Measurements from ENCODE around the gene DMKN.
"Not testable (repeated sequence)": the region's sequence is repeated elsewhere in the genome, so short reads cannot be mapped to it uniquely, and the experiment has no call there.

The DMKN gene

GRCh38 chr19:35476149-35476548, 37.3 kb downstream of the DMKN start:
- Histone ChIP-seq H3K27me3 (replicated peaks) (no peaks in the 10 kb centered on the region), H3K36me3 (replicated peaks) (no peaks in the 10 kb centered on the region), H3K4me3 (ENCODE audit: low read depth, low read length) (no peak overlapping the region), H3K27ac (no peak overlapping the region)
- peak; percentile 15 for TF ChIP-seq CTCF (IDR thresholded peaks at IDR 0.05; ENCODE audit: low read depth, low read length, missing control alignments)
- in situ Hi-C loops (cut with HindIII; ENCODE audit: low pct_ligation_motif_present, low sequenced_read_pairs) = no loop called here
- no peak for DNase-seq

GRCh38 chr19:35474594-35474993, 38.9 kb downstream of the DMKN start:
- H3K27me3 ChIP-seq (replicated peaks); H3K36me3 ChIP-seq (replicated peaks); H3K4me3 ChIP-seq (ENCODE audit: low read depth, low read length); DNase-seq; in situ Hi-C loops (cut with HindIII; ENCODE audit: low pct_ligation_motif_present, low sequenced_read_pairs); H3K27ac ChIP-seq: not testable (repeated sequence)

GRCh38 chr19:35474104-35474503, 39.3 kb downstream of the DMKN start:
- Histone ChIP-seq H3K4me3 (ENCODE audit: low read depth, low read length) (no peak overlapping the region), H3K27me3 (replicated peaks) (no peaks in the 10 kb centered on the region), H3K36me3 (replicated peaks) (no peaks in the 10 kb centered on the region), H3K27ac (no peak overlapping the region)
- no peak for TF ChIP-seq CTCF (IDR thresholded peaks at IDR 0.05; ENCODE audit: low read depth, low read length, missing control alignments)
- DNase-seq = no peak
- in situ Hi-C loops (cut with HindIII; ENCODE audit: low pct_ligation_motif_present, low sequenced_read_pairs) = no loop called here

- Histone ChIP-seq H3K27ac (no peak overlapping the region), H3K36me3 (replicated peaks) (no peaks in the 10 kb centered on the region), H3K27me3 (replicated peaks) (no peaks in the 10 kb centered on the region), H3K4me3 (ENCODE audit: low read depth, low read length) (no peak overlapping the region)
- DNase-seq = no peak
- TF ChIP-seq CTCF (IDR thresholded peaks at IDR 0.05; ENCODE audit: low read depth, low read length, missing control alignments) = no peak
- in situ Hi-C loops (cut with HindIII; ENCODE audit: low pct_ligation_motif_present, low sequenced_read_pairs) = no loop called here
Measured at GRCh38 chr19:35471946-35472345, 41.5 kb downstream of the DMKN start.

GRCh38 chr19:35471075-35471474, 42.4 kb downstream of the DMKN start:
- in situ Hi-C loops (cut with HindIII; ENCODE audit: low pct_ligation_motif_present, low sequenced_read_pairs); H3K36me3 ChIP-seq (replicated peaks); H3K4me3 ChIP-seq (ENCODE audit: low read depth, low read length): not testable (repeated sequence)

GRCh38 chr19:35470128-35470527, 43.3 kb downstream of the DMKN start:
- Histone ChIP-seq H3K36me3 (replicated peaks) (no peaks in the 10 kb centered on the region), H3K4me3 (ENCODE audit: low read depth, low read length) (no peak overlapping the region), H3K27ac (no peak overlapping the region), H3K27me3 (replicated peaks) (no peaks in the 10 kb centered on the region)
- no peak for DNase-seq
- no peak for TF ChIP-seq CTCF (IDR thresholded peaks at IDR 0.05; ENCODE audit: low read depth, low read length, missing control alignments)
- in situ Hi-C loops (cut with HindIII; ENCODE audit: low pct_ligation_motif_present, low sequenced_read_pairs) = no loop called here

More at GRCh38 chr19:35471075-35471474, 42.4 kb downstream of the DMKN start:
- DNase-seq; H3K27me3 ChIP-seq (replicated peaks); H3K27ac ChIP-seq: not testable (repeated sequence)

GRCh38 chr19:35468637-35469036, 44.8 kb downstream of the DMKN start:
- in situ Hi-C loops (cut with HindIII; ENCODE audit: low pct_ligation_motif_present, low sequenced_read_pairs) = no loop called here
- DNase-seq = peak; percentile 2
- H3K36me3 ChIP-seq (replicated peaks) = no peaks in the 10 kb centered on the region
- no peak overlapping the region for H3K4me3 ChIP-seq (ENCODE audit: low read depth, low read length)
- no peaks in the 10 kb centered on the region for H3K27me3 ChIP-seq (replicated peaks)
- peak; percentile 59 for TF ChIP-seq CTCF (IDR thresholded peaks at IDR 0.05; ENCODE audit: low read depth, low read length, missing control alignments)
- H3K27ac ChIP-seq = no peak overlapping the region
